K562 (cell line): ENCODE results near the gene RPL38. TPM values are rescaled to one million over a fixed set of nuclear protein-coding genes. Genes with fewer than 3 reads are reported as not detected.

Source experiments
- BRF2 ChIP-seq: IDR thresholded peaks from 3 replicates; pipeline ENCODE4 v1.6.1; 2011; ENCODE audit warnings: borderline replicate concordance, mild to moderate bottlenecking; ENCODE audit not compliant: insufficient read length, insufficient read depth
- CXXC5 ChIP-seq: fragments of 250-450 bp; sonication (Bioruptor Pico); IDR thresholded peaks from 2 replicates; pipeline ENCODE4 v1.8.0; 2022; ENCODE audit warnings: inconsistent platforms, mild to moderate bottlenecking, moderate library complexity
- ETV1 ChIP-seq: fragments of 450-650 bp; conservative IDR thresholded peaks from 2 replicates; pipeline ENCODE4 v1.6.1; 2016; ENCODE audit warnings: missing genetic modification characterization, control low read depth, low read depth, missing compliant biosample characterization
- KLF13 ChIP-seq: fragments of 450-650 bp; IDR thresholded peaks from 2 replicates; pipeline ENCODE4 v1.6.1; 2016; ENCODE audit warnings: missing genetic modification characterization, low read depth, mild to moderate bottlenecking, missing compliant biosample characterization, moderate library complexity, borderline replicate concordance
- MBD1 ChIP-seq: fragments of 250-450 bp; sonication (Bioruptor Pico); IDR thresholded peaks from 2 replicates; pipeline ENCODE4 v1.8.0; 2022; ENCODE audit warnings: inconsistent platforms
- MTA3 ChIP-seq: fragments of 450-650 bp; formaldehyde crosslinking; IDR thresholded peaks from 2 replicates; pipeline ENCODE4 v1.6.1; 2017; ENCODE audit warnings: mild to moderate bottlenecking, borderline replicate concordance
- MYC ChIP-seq, 2 experiments: fragments of 250-450 bp in 1 of 2; sonication (Bioruptor Pico) in 1 of 2; IDR thresholded peaks; 2 replicates each; pipeline versions ENCODE4 v1.5.1 to v1.6.1; 2012 to 2021; ENCODE audit warnings: low read depth in 2 of 2, borderline replicate concordance in 1 of 2, improper control_type of control experiment in 1 of 2, low read length in 1 of 2, mild to moderate bottlenecking in 1 of 2, moderate library complexity in 1 of 2
- NCOA1 ChIP-seq: fragments of 450-650 bp; IDR thresholded peaks from 2 replicates; pipeline ENCODE4 v1.6.1; 2016; ENCODE audit warnings: low read depth
- POLR3G ChIP-seq: IDR thresholded peaks from 2 replicates; pipeline ENCODE4 v1.6.1; 2011; ENCODE audit not compliant: insufficient read length, insufficient replicate concordance; ENCODE audit errors: extremely low read depth
- PRDM10 ChIP-seq: fragments of 450-650 bp; IDR thresholded peaks from 2 replicates; pipeline ENCODE4 v1.6.1; 2018; ENCODE audit not compliant: partially characterized antibody
- SMAD4 ChIP-seq: fragments of 250-450 bp; sonication (Bioruptor Pico); conservative IDR thresholded peaks from 2 replicates; pipeline ENCODE4 v1.8.0; 2021; ENCODE audit warnings: inconsistent platforms, mild to moderate bottlenecking, moderate library complexity
- SMC3 ChIP-seq: conservative IDR thresholded peaks from 2 replicates; pipeline ENCODE4 v1.6.1; 2011; ENCODE audit warnings: low read depth, low read length, improper control_type of control experiment; ENCODE audit not compliant: insufficient read depth
- SUPT5H ChIP-seq: fragments of 450-650 bp; IDR thresholded peaks from 2 replicates; pipeline ENCODE4 v1.6.1; 2016
- ZBTB43 ChIP-seq: sonication (generic); formaldehyde crosslinking; IDR thresholded peaks from 2 replicates; pipeline ENCODE4 v1.8.0; 2023; ENCODE audit warnings: mild to moderate bottlenecking, missing genetic modification reagents
- ZNF121 ChIP-seq: sonication (generic); formaldehyde crosslinking; conservative IDR thresholded peaks from 2 replicates; pipeline ENCODE4 v1.8.0; 2022; ENCODE audit warnings: missing genetic modification reagents
- ZNF212 ChIP-seq: fragments of 450-650 bp; formaldehyde crosslinking; IDR thresholded peaks from 2 replicates; pipeline ENCODE4 v1.4.0; 2020; ENCODE audit warnings: mild to moderate bottlenecking
- ZNF263 ChIP-seq: sonication (generic); formaldehyde crosslinking; IDR thresholded peaks from 2 replicates; pipeline ENCODE4 v1.8.0; 2022; ENCODE audit warnings: mild to moderate bottlenecking, missing genetic modification reagents, borderline replicate concordance
- ZNF507 ChIP-seq: conservative IDR thresholded peaks from 2 replicates; pipeline ENCODE4 v1.6.1; 2017; ENCODE audit warnings: missing genetic modification characterization, missing compliant biosample characterization
- ZNF717 ChIP-seq: fragments of 250-450 bp; sonication (Bioruptor Pico); IDR thresholded peaks from 2 replicates; pipeline ENCODE4 v1.5.0; 2021
- ZNF778 ChIP-seq: fragments of 450-650 bp; formaldehyde crosslinking; IDR thresholded peaks from 2 replicates; pipeline ENCODE4 v1.4.0; 2020; ENCODE audit warnings: mild to moderate bottlenecking, moderate library complexity
- polyA plus RNA-seq, 8 experiments: library from polyadenylated mRNA; depleted of rRNA in 4 of 8; stranded (reverse) in 5 of 8; unstranded in 3 of 8; fragments of >200 nt; fragmentation: Nextera tagmentation in 2 of 8; fragmentation: Illumina TruSeq in 1 of 8; extraction: Ambion mirVana in 2 of 8; extraction: Trizol in 1 of 8; gene quantifications; 2 replicates each; pipeline versions ENCODE4 v1.2.1 to v1.2.3, GENCODE V29; 2011 to 2014; ENCODE audit warnings: inconsistent platforms in 1 of 8, missing spikeins in 1 of 8
- total RNA-seq, 7 experiments: library from RNA; depleted of rRNA in 6 of 7; stranded (reverse); fragments of >200 nt in 6 of 7; fragmentation: Illumina TruSeq in 2 of 7; extraction: Trizol in 2 of 7; gene quantifications; 2 replicates each; pipeline versions ENCODE4 v1.2.1 to v1.2.3, GENCODE V29; 2011 to 2021; ENCODE audit warnings: low replicate concordance in 1 of 7

The RPL38 gene
- total and polyA plus RNA-seq, 9 of the 15 experiments (the other 6 are each of a cell fraction or from before 2014, with no cell fraction given) = 1,224 to 3,864 (median 1,939) TPM

- TF ChIP-seq PRDM10 = no peak
- TF ChIP-seq BRF2 = no peak
- no peak for TF ChIP-seq ZNF778
- TF ChIP-seq ZNF121 (CRISPR knock-in tag) = no peak
- no peak for TF ChIP-seq SMAD4 (CRISPR knock-in tag)
- no peak for TF ChIP-seq SMC3
- no peak for TF ChIP-seq ZNF717
- no peak for TF ChIP-seq MYC (IDR thresholded peaks at IDR 0.05; ENCODE audit: low read depth, low read length)
- no peak for TF ChIP-seq MYC (CRISPR knock-in tag; IDR thresholded peaks at IDR 0.05; ENCODE audit: borderline replicate concordance, low read depth)
- TF ChIP-seq KLF13 (tag) = no peak
- TF ChIP-seq CXXC5 (CRISPR knock-in tag) = no peak
- TF ChIP-seq MTA3 = 0 out of 2 replicates have a peak, but pooled peaks have one; percentile 12
- no peak for TF ChIP-seq ETV1 (tag)
- TF ChIP-seq NCOA1 = no peak
- no peak for TF ChIP-seq POLR3G
- TF ChIP-seq ZNF212 = no peak
- TF ChIP-seq ZBTB43 (CRISPR knock-in tag) = no peak
- no peak for TF ChIP-seq MBD1 (CRISPR knock-in tag)
- no peak for TF ChIP-seq ZNF263 (CRISPR knock-in tag)
- TF ChIP-seq SUPT5H = no peak
- no peak for TF ChIP-seq ZNF507 (tag)
Measured at GRCh38 chr17:74212913-74213791, 9.7 kb downstream of the RPL38 start, which contains the start of gene TTYH2 (continued).
